HepG2 (cell line): ENCODE data around the gene GIPC1. TPM values are rescaled to one million over a fixed set of nuclear protein-coding genes. Genes with fewer than 3 reads are reported as not detected.

Experiments used
- ATF7 ChIP-seq, 2 experiments: fragments of 450-650 bp in 1 of 2; sonication (generic) in 1 of 2; formaldehyde crosslinking in 1 of 2; IDR thresholded peaks; 2 replicates each; pipeline versions ENCODE4 v1.4.0 to v1.6.1; 2016 to 2020; ENCODE audit warnings: antibody characterized with exemption in 1 of 2, mild to moderate bottlenecking in 1 of 2, missing genetic modification reagents in 1 of 2
- GZF1 ChIP-seq: sonication (generic); formaldehyde crosslinking; IDR thresholded peaks from 2 replicates; pipeline ENCODE4 v1.5.1; 2020; ENCODE audit warnings: mild to moderate bottlenecking, missing genetic modification reagents
- ISX ChIP-seq: sonication (generic); formaldehyde crosslinking; conservative IDR thresholded peaks from 2 replicates; pipeline ENCODE4 v1.5.0; 2020; ENCODE audit warnings: missing genetic modification reagents
- KDM6A ChIP-seq: IDR thresholded peaks from 2 replicates; pipeline ENCODE4 v1.6.1; 2016; ENCODE audit warnings: low read depth
- PHF8 ChIP-seq: sonication (generic); formaldehyde crosslinking; IDR thresholded peaks from 2 replicates; pipeline ENCODE4 v1.5.0; 2020; ENCODE audit warnings: missing genetic modification reagents
- RAD21 ChIP-seq: fragments of 450-650 bp; formaldehyde crosslinking; IDR thresholded peaks from 2 replicates; pipeline ENCODE4 v1.5.0; 2020; ENCODE audit warnings: mild to moderate bottlenecking
- SOX13 ChIP-seq, 3 experiments: fragments of 450-650 bp in 1 of 3; sonication (generic) in 1 of 3; formaldehyde crosslinking in 1 of 3; IDR thresholded peaks in 2 of 3; conservative IDR thresholded peaks in 1 of 3; 2 replicates each; pipeline versions ENCODE4 v1.5.0 to v1.6.1; 2016 to 2020; ENCODE audit warnings: antibody characterized with exemption in 1 of 3, mild to moderate bottlenecking in 1 of 3, missing compliant biosample characterization in 1 of 3, missing genetic modification reagents in 1 of 3, moderate library complexity in 1 of 3
- ZMAT3 ChIP-seq: sonication (generic); formaldehyde crosslinking; conservative IDR thresholded peaks from 2 replicates; pipeline ENCODE4 v1.7.0; 2021; ENCODE audit warnings: missing genetic modification reagents
- ZNF329 ChIP-seq: sonication (generic); formaldehyde crosslinking; IDR thresholded peaks from 2 replicates; pipeline ENCODE4 v1.9.0; 2021; ENCODE audit warnings: low read depth, mild to moderate bottlenecking, missing genetic modification reagents
- ZNF331 ChIP-seq: sonication (generic); formaldehyde crosslinking; IDR thresholded peaks from 2 replicates; pipeline ENCODE4 v1.4.0; 2020; ENCODE audit warnings: missing genetic modification reagents
- ZNF354B ChIP-seq: sonication (generic); formaldehyde crosslinking; IDR thresholded peaks from 2 replicates; pipeline ENCODE4 v1.8.0; 2022; ENCODE audit warnings: mild to moderate bottlenecking, missing genetic modification reagents
- ZNF614 ChIP-seq: IDR thresholded peaks from 2 replicates; pipeline ENCODE4 v1.6.1; 2018; ENCODE audit warnings: missing biosample characterization, missing genetic modification reagents, inconsistent platforms, borderline replicate concordance
- ZNF619 ChIP-seq: sonication (generic); formaldehyde crosslinking; IDR thresholded peaks from 2 replicates; pipeline ENCODE4 v1.4.0; 2020; ENCODE audit warnings: mild to moderate bottlenecking, missing genetic modification reagents
- ZNF652 ChIP-seq: IDR thresholded peaks from 2 replicates; pipeline ENCODE4 v1.6.1; 2016; ENCODE audit warnings: low read depth, borderline replicate concordance
- polyA plus RNA-seq, 8 experiments: library from polyadenylated mRNA; depleted of rRNA in 3 of 8; stranded (reverse) in 7 of 8; unstranded in 1 of 8; fragments of >200 nt; fragmentation: Illumina TruSeq in 4 of 8; extraction: Trizol in 4 of 8; gene quantifications; 2 replicates each; pipeline versions ENCODE4 v1.2.1 to v1.2.3, GENCODE V29; 2011 to 2016; ENCODE audit warnings: low read depth in 4 of 8, missing spikeins in 1 of 8, mixed read lengths in 1 of 8; ENCODE audit not compliant: insufficient read depth in 1 of 8
- total RNA-seq, 5 experiments: library from RNA; depleted of rRNA; stranded (reverse); fragments of >200 nt; fragmentation: Illumina TruSeq; extraction: Trizol; gene quantifications; 2 replicates each; pipeline ENCODE4 v1.2.3, GENCODE V29; 2016; ENCODE audit warnings: low read depth in 1 of 5
- TF ChIP-seq, protein P1 (sequence below): sonication (generic); formaldehyde crosslinking; IDR thresholded peaks from 2 replicates; pipeline ENCODE4 v1.5.0; 2020; ENCODE audit warnings: mild to moderate bottlenecking, missing genetic modification reagents
- TF ChIP-seq, protein P2 (sequence below): sonication (generic); formaldehyde crosslinking; IDR thresholded peaks from 2 replicates; pipeline ENCODE4 v1.5.0; 2020; ENCODE audit warnings: mild to moderate bottlenecking, missing genetic modification reagents
- TF ChIP-seq, protein P3 (sequence below): sonication (generic); formaldehyde crosslinking; IDR thresholded peaks from 2 replicates; pipeline ENCODE4 v1.4.0; 2020; ENCODE audit warnings: missing genetic modification reagents, mild to moderate bottlenecking, borderline replicate concordance
- TF ChIP-seq, protein P4 (sequence below): sonication (generic); formaldehyde crosslinking; IDR thresholded peaks from 2 replicates; pipeline ENCODE4 v1.5.0; 2020; ENCODE audit warnings: missing genetic modification reagents
- TF ChIP-seq, protein P5 (sequence below): sonication (generic); formaldehyde crosslinking; IDR thresholded peaks from 2 replicates; pipeline ENCODE4 v1.5.1; 2020; ENCODE audit warnings: mild to moderate bottlenecking, missing genetic modification reagents, moderate library complexity

GIPC1 gene
- total and polyA plus RNA-seq, 2 of the 13 experiments (the other 11 are each of a cell fraction or from before 2014, with no cell fraction given): 27.1 to 48.1 TPM

DNA sequence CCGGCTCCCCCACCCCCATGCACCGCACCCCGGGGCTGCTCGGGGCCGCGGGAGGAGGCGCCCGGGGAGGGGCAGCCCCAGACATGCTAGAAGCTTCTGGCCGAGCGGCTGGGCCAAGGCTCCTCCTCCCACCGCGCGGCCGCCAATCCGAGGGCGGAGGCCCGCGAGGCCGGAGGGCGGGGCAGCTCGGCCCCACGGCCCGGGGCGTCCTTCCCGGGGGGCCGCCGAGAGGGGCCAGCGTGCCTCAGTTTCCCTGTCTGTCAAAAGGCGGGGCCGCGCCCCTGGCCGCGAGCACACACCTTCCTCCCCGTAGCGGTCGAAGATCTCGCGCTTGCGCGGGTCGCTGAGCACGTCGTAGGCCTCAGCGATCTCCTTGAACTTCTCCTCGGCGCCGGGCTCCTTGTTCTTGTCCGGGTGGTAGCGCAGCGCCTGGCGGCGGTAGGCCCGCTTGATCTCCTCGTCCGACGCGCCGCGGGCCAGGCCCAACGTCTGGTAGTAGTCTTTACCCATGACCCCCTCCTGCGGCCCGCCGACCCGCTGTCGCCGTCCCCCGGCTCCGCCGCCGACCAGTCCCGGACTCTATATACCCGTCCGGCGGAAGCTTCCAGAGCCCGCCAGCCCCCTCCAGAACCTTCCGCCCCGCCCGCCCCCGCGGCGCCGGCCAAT is 22.0 kb upstream of the GIPC1 start, which contains the start of gene DNAJB1 (continued):
- TF ChIP-seq, protein P1, sequence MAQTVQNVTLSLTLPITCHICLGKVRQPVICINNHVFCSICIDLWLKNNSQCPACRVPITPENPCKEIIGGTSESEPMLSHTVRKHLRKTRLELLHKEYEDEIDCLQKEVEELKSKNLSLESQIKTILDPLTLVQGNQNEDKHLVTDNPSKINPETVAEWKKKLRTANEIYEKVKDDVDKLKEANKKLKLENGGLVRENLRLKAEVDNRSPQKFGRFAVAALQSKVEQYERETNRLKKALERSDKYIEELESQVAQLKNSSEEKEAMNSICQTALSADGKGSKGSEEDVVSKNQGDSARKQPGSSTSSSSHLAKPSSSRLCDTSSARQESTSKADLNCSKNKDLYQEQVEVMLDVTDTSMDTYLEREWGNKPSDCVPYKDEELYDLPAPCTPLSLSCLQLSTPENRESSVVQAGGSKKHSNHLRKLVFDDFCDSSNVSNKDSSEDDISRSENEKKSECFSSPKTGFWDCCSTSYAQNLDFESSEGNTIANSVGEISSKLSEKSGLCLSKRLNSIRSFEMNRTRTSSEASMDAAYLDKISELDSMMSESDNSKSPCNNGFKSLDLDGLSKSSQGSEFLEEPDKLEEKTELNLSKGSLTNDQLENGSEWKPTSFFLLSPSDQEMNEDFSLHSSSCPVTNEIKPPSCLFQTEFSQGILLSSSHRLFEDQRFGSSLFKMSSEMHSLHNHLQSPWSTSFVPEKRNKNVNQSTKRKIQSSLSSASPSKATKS (CRISPR knock-in tag): no peak; the same call in 1 of the 2 replicates
- peak; percentile 26; the same call in 1 of the 2 replicates for TF ChIP-seq ZNF331
- TF ChIP-seq, protein P2, sequence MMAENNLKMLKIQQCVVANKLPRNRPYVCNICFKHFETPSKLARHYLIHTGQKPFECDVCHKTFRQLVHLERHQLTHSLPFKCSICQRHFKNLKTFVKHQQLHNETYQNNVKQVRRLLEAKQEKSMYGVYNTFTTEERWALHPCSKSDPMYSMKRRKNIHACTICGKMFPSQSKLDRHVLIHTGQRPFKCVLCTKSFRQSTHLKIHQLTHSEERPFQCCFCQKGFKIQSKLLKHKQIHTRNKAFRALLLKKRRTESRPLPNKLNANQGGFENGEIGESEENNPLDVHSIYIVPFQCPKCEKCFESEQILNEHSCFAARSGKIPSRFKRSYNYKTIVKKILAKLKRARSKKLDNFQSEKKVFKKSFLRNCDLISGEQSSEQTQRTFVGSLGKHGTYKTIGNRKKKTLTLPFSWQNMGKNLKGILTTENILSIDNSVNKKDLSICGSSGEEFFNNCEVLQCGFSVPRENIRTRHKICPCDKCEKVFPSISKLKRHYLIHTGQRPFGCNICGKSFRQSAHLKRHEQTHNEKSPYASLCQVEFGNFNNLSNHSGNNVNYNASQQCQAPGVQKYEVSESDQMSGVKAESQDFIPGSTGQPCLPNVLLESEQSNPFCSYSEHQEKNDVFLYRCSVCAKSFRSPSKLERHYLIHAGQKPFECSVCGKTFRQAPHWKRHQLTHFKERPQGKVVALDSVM: peak; percentile 78; the same call in 1 of the 2 replicates
- peak; percentile 13; the same call in 1 of the 2 replicates for TF ChIP-seq GZF1 (CRISPR knock-in tag)
- no peak for TF ChIP-seq ZMAT3 (CRISPR knock-in tag)
- TF ChIP-seq ATF7 (IDR thresholded peaks at IDR 0.05): no peak
- no peak for TF ChIP-seq ATF7 (CRISPR knock-in tag; IDR thresholded peaks at IDR 0.05)
- peak; percentile 21; the same call in 1 of the 2 replicates for TF ChIP-seq ZNF614 (CRISPR knock-in tag)
- TF ChIP-seq SOX13 (IDR thresholded peaks at IDR 0.05): peak; percentile 34; the same call in 1 of the 2 replicates
- no peak for TF ChIP-seq SOX13 (CRISPR knock-in tag; conservative IDR thresholded peaks at IDR 0.05 in 1 of 2, IDR thresholded peaks at IDR 0.05 in 1 of 2)
- TF ChIP-seq ZNF652 (CRISPR knock-in tag): no peak
- TF ChIP-seq ISX (CRISPR knock-in tag): 0 out of 2 replicates have a peak, but pooled peaks have one; percentile 38
- TF ChIP-seq RAD21: peak; percentile 63; the same call in 1 of the 2 replicates
- TF ChIP-seq, protein P3, sequence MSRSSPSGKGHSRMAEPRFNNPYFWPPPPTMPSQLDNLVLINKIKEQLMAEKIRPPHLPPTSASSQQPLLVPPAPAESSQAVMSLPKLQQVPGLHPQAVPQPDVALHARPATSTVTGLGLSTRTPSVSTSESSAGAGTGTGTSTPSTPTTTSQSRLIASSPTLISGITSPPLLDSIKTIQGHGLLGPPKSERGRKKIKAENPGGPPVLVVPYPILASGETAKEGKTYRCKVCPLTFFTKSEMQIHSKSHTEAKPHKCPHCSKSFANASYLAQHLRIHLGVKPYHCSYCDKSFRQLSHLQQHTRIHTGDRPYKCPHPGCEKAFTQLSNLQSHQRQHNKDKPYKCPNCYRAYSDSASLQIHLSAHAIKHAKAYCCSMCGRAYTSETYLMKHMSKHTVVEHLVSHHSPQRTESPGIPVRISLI (CRISPR knock-in tag): 0 out of 2 replicates have a peak, but pooled peaks have one; percentile 22
- peak; percentile 77; the same call in 1 of the 2 replicates for TF ChIP-seq ZNF329 (CRISPR knock-in tag)
- TF ChIP-seq, protein P4, sequence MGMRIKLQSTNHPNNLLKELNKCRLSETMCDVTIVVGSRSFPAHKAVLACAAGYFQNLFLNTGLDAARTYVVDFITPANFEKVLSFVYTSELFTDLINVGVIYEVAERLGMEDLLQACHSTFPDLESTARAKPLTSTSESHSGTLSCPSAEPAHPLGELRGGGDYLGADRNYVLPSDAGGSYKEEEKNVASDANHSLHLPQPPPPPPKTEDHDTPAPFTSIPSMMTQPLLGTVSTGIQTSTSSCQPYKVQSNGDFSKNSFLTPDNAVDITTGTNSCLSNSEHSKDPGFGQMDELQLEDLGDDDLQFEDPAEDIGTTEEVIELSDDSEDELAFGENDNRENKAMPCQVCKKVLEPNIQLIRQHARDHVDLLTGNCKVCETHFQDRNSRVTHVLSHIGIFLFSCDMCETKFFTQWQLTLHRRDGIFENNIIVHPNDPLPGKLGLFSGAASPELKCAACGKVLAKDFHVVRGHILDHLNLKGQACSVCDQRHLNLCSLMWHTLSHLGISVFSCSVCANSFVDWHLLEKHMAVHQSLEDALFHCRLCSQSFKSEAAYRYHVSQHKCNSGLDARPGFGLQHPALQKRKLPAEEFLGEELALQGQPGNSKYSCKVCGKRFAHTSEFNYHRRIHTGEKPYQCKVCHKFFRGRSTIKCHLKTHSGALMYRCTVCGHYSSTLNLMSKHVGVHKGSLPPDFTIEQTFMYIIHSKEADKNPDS (CRISPR knock-in tag): no peak
- TF ChIP-seq KDM6A (CRISPR knock-in tag): no peak
- TF ChIP-seq PHF8 (CRISPR knock-in tag): peak; percentile 86
- TF ChIP-seq, protein P5, sequence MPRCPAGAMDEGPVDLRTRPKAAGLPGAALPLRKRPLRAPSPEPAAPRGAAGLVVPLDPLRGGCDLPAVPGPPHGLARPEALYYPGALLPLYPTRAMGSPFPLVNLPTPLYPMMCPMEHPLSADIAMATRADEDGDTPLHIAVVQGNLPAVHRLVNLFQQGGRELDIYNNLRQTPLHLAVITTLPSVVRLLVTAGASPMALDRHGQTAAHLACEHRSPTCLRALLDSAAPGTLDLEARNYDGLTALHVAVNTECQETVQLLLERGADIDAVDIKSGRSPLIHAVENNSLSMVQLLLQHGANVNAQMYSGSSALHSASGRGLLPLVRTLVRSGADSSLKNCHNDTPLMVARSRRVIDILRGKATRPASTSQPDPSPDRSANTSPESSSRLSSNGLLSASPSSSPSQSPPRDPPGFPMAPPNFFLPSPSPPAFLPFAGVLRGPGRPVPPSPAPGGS (CRISPR knock-in tag): peak; percentile 57; the same call in 1 of the 2 replicates
- TF ChIP-seq ZNF619 (CRISPR knock-in tag): no peak
- TF ChIP-seq ZNF354B (CRISPR knock-in tag): peak; percentile 53; the same call in 1 of the 2 replicates
